ENCODE results near the gene CLDN4. TPM values are rescaled to one million over a fixed set of nuclear protein-coding genes. Genes with fewer than 3 reads are reported as not detected.

Gene CLDN4
- total and polyA plus RNA-seq, 2 experiments from 2014 or later, result 11.6 to 19.4 TPM

DNA sequence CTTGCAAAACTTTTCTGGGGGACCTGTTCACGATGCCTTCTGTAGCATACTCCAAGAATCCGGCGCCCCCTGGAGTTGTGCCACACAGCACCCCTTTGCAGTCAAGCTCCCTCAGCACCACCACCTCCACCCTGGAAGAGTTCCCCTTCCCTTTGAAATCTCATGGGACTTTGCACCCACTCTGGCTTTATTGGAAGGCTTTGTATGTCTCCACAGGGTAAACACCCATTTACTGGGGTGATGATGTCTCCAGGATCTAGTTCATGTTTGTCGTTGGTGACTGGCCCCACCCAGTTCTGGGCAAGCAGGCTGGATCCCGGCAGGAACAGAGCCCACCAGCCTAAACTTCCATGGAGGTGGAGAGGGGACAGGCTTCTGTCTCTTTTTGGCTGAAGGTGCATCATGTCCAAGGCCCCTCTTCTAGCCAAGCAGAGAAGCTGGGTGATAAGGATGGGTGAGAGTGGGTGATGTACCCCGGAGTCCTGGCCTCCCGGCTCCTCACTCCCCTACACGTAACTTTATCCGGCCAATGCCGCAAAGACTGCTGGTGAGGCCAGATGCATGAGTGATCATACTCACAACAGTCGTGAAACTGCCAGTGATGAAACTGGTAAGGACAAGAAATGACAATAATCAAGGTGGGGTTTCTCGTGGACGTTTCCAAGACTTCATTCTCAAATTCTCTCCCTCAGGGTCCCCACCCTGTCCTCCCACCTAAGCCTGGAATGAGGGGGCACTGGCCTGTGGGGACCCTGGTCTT is 695 bp upstream of the CLDN4 start:
- peaks cover 70% of the 10 kb centered on the region for H3K4me1 ChIP-seq (ENCODE audit: insufficient read depth)
- no peaks in the 10 kb centered on the region for H3K79me2 ChIP-seq (replicated peaks; ENCODE audit: insufficient read depth)
- peak overlapping the region; percentile 80 for H3K4me2 ChIP-seq
- peak overlapping the region; percentile 87; the same call in 1 of the 2 replicates for H3K27ac ChIP-seq (ENCODE audit: low read depth)
- no peaks in the 10 kb centered on the region for H4K20me1 ChIP-seq (replicated peaks; ENCODE audit: insufficient read depth)
- no peak for ATAC-seq
- no peak for TF ChIP-seq ZNF114 (CRISPR knock-in tag; IDR thresholded peaks at IDR 0.05)
- peak in 1 of 2 experiments; percentile 33; a peak in 3 of 4 replicates for TF ChIP-seq CTCF (conservative IDR thresholded peaks at IDR 0.05; ENCODE audit: low read depth in 2 of 2)
- no peak for TF ChIP-seq ZNF331 (CRISPR knock-in tag; IDR thresholded peaks at IDR 0.05; ENCODE audit: low read depth)
- TF ChIP-seq ETS1 (IDR thresholded peaks at IDR 0.05), result no peak
- TF ChIP-seq ZNF462 (CRISPR knock-in tag; IDR thresholded peaks at IDR 0.05), result no peak
- TF ChIP-seq EZH2 (IDR thresholded peaks at IDR 0.05; ENCODE audit: low read depth, unreplicated experiment), result no peak
- no peak for TF ChIP-seq EZH2phosphoT487 (IDR thresholded peaks at IDR 0.05; ENCODE audit: unreplicated experiment)
- TF ChIP-seq, protein P1, sequence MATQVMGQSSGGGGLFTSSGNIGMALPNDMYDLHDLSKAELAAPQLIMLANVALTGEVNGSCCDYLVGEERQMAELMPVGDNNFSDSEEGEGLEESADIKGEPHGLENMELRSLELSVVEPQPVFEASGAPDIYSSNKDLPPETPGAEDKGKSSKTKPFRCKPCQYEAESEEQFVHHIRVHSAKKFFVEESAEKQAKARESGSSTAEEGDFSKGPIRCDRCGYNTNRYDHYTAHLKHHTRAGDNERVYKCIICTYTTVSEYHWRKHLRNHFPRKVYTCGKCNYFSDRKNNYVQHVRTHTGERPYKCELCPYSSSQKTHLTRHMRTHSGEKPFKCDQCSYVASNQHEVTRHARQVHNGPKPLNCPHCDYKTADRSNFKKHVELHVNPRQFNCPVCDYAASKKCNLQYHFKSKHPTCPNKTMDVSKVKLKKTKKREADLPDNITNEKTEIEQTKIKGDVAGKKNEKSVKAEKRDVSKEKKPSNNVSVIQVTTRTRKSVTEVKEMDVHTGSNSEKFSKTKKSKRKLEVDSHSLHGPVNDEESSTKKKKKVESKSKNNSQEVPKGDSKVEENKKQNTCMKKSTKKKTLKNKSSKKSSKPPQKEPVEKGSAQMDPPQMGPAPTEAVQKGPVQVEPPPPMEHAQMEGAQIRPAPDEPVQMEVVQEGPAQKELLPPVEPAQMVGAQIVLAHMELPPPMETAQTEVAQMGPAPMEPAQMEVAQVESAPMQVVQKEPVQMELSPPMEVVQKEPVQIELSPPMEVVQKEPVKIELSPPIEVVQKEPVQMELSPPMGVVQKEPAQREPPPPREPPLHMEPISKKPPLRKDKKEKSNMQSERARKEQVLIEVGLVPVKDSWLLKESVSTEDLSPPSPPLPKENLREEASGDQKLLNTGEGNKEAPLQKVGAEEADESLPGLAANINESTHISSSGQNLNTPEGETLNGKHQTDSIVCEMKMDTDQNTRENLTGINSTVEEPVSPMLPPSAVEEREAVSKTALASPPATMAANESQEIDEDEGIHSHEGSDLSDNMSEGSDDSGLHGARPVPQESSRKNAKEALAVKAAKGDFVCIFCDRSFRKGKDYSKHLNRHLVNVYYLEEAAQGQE (IDR thresholded peaks at IDR 0.05; ENCODE audit: unreplicated experiment), result no peak
- TF ChIP-seq JUNB (IDR thresholded peaks at IDR 0.05; ENCODE audit: unreplicated experiment), result no peak
- peaks cover 15% of the 10 kb centered on the region for H3K9me3 Mint-ChIP-seq
- peak overlapping the region; percentile 63; the same call in 1 of the 3 replicates for H3K4me3 Mint-ChIP-seq
- H3F3A ChIP-seq (replicated peaks; ENCODE audit: low read depth), result peaks cover 10% of the 10 kb centered on the region
- H3K27me3 ChIP-seq (ENCODE audit: insufficient read depth), result no peaks in the 10 kb centered on the region
- no peak for DNase-seq (ENCODE audit: low spot score)
- no peaks in the 10 kb centered on the region for H3K9me2 ChIP-seq (ENCODE audit: insufficient read depth)
- H3K4me1 Mint-ChIP-seq, result peaks cover 73% of the 10 kb centered on the region
- H3K27me3 Mint-ChIP-seq (ENCODE audit: insufficient read depth, low read depth, poor library complexity), result peaks cover 12% of the 10 kb centered on the region
- H2AFZ ChIP-seq, result no peak overlapping the region
- H3K27ac Mint-ChIP-seq, result peak overlapping the region; percentile 97
- H3K36me3 ChIP-seq (ENCODE audit: insufficient read depth), result no peaks in the 10 kb centered on the region
- peak overlapping the region; percentile 37; the same call in 1 of the 2 replicates for H3K4me3 ChIP-seq
- peaks cover 15% of the 10 kb centered on the region; the same call in 2 of the 3 replicates for H3K36me3 Mint-ChIP-seq (ENCODE audit: low read depth)
